Neuronal stem cell (in vitro differentiated cells): Measurements from ENCODE around the gene BCAR1.

Experiments used
- DNase-seq: peaks from one replicate; pipeline ENCODE4 v3.0.0-alpha.2; 2013; ENCODE audit warnings: low spot score
- H2AFZ ChIP-seq: one replicate; pipeline ENCODE4 v1.6.1; 2013; ENCODE audit warnings: mild to moderate bottlenecking, low read length, inconsistent platforms
- H2AK5ac ChIP-seq: 2 replicates; pipeline ENCODE4 v1.6.1; 2013; ENCODE audit warnings: low read depth, mild to moderate bottlenecking, inconsistent platforms, low read length, moderate library complexity, mixed read lengths
- H2BK120ac ChIP-seq: 2 replicates; pipeline ENCODE4 v1.6.1; 2013; ENCODE audit warnings: low read depth, mild to moderate bottlenecking, inconsistent platforms, low read length, moderate library complexity, mixed read lengths
- H2BK12ac ChIP-seq: one replicate; pipeline ENCODE4 v1.6.1; 2013; ENCODE audit warnings: low read length, inconsistent platforms
- H2BK15ac ChIP-seq: 2 replicates; pipeline ENCODE4 v1.6.1; 2013; ENCODE audit warnings: mild to moderate bottlenecking, low read length, inconsistent platforms, mixed read lengths
- H2BK5ac ChIP-seq: one replicate; pipeline ENCODE4 v1.6.1; 2013; ENCODE audit warnings: inconsistent platforms, mild to moderate bottlenecking, low read length, moderate library complexity
- H3K14ac ChIP-seq: one replicate; pipeline ENCODE4 v1.6.1; 2013; ENCODE audit warnings: low read length, inconsistent platforms
- H3K18ac ChIP-seq: 2 replicates; pipeline ENCODE4 v1.6.1; 2013; ENCODE audit warnings: low read length, inconsistent platforms
- H3K23ac ChIP-seq: 2 replicates; pipeline ENCODE4 v1.6.1; 2013; ENCODE audit warnings: low read depth, mild to moderate bottlenecking, mixed read lengths, low read length, inconsistent platforms; ENCODE audit not compliant: poor library complexity
- H3K27ac ChIP-seq: replicated peaks from 3 replicates; pipeline ENCODE4 v1.5.1; 2013; ENCODE audit warnings: low read length, inconsistent platforms
- H3K27me3 ChIP-seq, 3 experiments: 2 replicates each; pipeline ENCODE4 v1.6.1; 2013; ENCODE audit warnings: low read length in 3 of 3, mild to moderate bottlenecking in 2 of 3, inconsistent platforms in 1 of 3, low read depth in 1 of 3, mixed read lengths in 1 of 3, moderate library complexity in 1 of 3; ENCODE audit not compliant: control insufficient read depth in 3 of 3, insufficient read depth in 3 of 3
- H3K36me3 ChIP-seq, 2 donors: replicated peaks in 1 of 2; 2 replicates each; pipeline ENCODE4 v1.6.1; 2013; ENCODE audit warnings: low read length in 2 of 2; ENCODE audit not compliant: control insufficient read depth in 2 of 2, insufficient read depth in 2 of 2
- H3K4ac ChIP-seq: 2 replicates; pipeline ENCODE4 v1.6.1; 2013; ENCODE audit warnings: inconsistent platforms, mild to moderate bottlenecking, low read length, moderate library complexity
- H3K4me1 ChIP-seq, 2 donors: 1 replicate in 1 of 2; 2 replicates in 1 of 2; pipeline ENCODE4 v1.6.1; 2013; ENCODE audit warnings: low read length in 2 of 2, low read depth in 1 of 2; ENCODE audit not compliant: control insufficient read depth in 2 of 2, insufficient read depth in 1 of 2
- H3K4me2 ChIP-seq: one replicate; pipeline ENCODE4 v1.6.1; 2013; ENCODE audit warnings: mild to moderate bottlenecking, low read length, inconsistent platforms; ENCODE audit not compliant: insufficient read depth, poor library complexity, severe bottlenecking
- H3K4me3 ChIP-seq, 2 donors: 2 replicates each; pipeline ENCODE4 v1.5.1; 2013; ENCODE audit warnings: low read length in 2 of 2, mild to moderate bottlenecking in 2 of 2, inconsistent platforms in 1 of 2, moderate library complexity in 1 of 2
- H3K79me1 ChIP-seq: one replicate; pipeline ENCODE4 v1.6.1; 2013; ENCODE audit warnings: low read depth, mild to moderate bottlenecking, inconsistent platforms, low read length, moderate library complexity
- H3K9ac ChIP-seq: one replicate; pipeline ENCODE4 v1.6.1; 2013; ENCODE audit warnings: mild to moderate bottlenecking, low read depth, low read length, inconsistent platforms; ENCODE audit not compliant: poor library complexity
- H3K9me3 ChIP-seq, 2 donors: replicated peaks in 1 of 2; 2 replicates each; pipeline versions ENCODE3 to v1.6.1; 2013; ENCODE audit warnings: low read length in 2 of 2, mild to moderate bottlenecking in 2 of 2, inconsistent platforms in 1 of 2, low read depth in 1 of 2, mixed read lengths in 1 of 2, moderate library complexity in 1 of 2; ENCODE audit not compliant: control insufficient read depth in 2 of 2, insufficient read depth in 1 of 2
- H4K8ac ChIP-seq: one replicate; pipeline ENCODE4 v1.6.1; 2013; ENCODE audit warnings: low read depth, mild to moderate bottlenecking, inconsistent platforms, low read length, moderate library complexity
- H4K91ac ChIP-seq: one replicate; pipeline ENCODE4 v1.6.1; 2013; ENCODE audit warnings: low read length, low read depth, mild to moderate bottlenecking, inconsistent platforms; ENCODE audit not compliant: poor library complexity
- WGBS, 2 donors: extraction: QIAGEN DNeasy Blood & Tissue Kit; methylation state at CpG; one replicate each; pipeline ENCODE4 v1.1.7; 2013; ENCODE audit warnings: missing lambda C conversion rate in 2 of 2, mixed read lengths in 1 of 2; ENCODE audit not compliant: insufficient read length in 2 of 2, insufficient replicate concordance in 1 of 2; ENCODE audit errors: extremely low coverage in 2 of 2; 5-methylcytosine and 5-hydroxymethylcytosine counted together

The BCAR1 gene

GRCh38 chr16:75264457-75264998 lies 13.1 kb upstream of the BCAR1 start:
- Histone ChIP-seq H2AK5ac (peak overlapping the region; percentile 12), H3K14ac (no peak overlapping the region), H4K91ac (no peak overlapping the region), H3K9me3 (no peaks in the 10 kb centered on the region), H2AFZ (no peak overlapping the region), H3K18ac (no peak overlapping the region), H3K23ac (peak overlapping the region; percentile 80), H2BK5ac (no peak overlapping the region), H2BK120ac (no peak overlapping the region), H3K27me3 (no peaks in the 10 kb centered on the region), H2BK15ac (no peak overlapping the region), H3K27ac (no peak overlapping the region), H3K9ac (peak overlapping the region; percentile 92), H3K79me1 (peaks cover 35% of the 10 kb centered on the region), H3K4ac (no peak overlapping the region), H4K8ac (no peak overlapping the region), H3K4me2 (peak overlapping the region; percentile 67), H3K4me1 (peaks cover 21 to 40% of the 10 kb centered on the region in 2 donors), H3K36me3 (peaks cover 2 to 38% of the 10 kb centered on the region in 2 donors), H3K4me3 (peak overlapping the region; percentile 93 to 97), H2BK12ac (no peak overlapping the region)
- no CpG with 5 or more reads among the region's 14 CpGs for WGBS, 2 donors
- no peak for DNase-seq

DNA sequence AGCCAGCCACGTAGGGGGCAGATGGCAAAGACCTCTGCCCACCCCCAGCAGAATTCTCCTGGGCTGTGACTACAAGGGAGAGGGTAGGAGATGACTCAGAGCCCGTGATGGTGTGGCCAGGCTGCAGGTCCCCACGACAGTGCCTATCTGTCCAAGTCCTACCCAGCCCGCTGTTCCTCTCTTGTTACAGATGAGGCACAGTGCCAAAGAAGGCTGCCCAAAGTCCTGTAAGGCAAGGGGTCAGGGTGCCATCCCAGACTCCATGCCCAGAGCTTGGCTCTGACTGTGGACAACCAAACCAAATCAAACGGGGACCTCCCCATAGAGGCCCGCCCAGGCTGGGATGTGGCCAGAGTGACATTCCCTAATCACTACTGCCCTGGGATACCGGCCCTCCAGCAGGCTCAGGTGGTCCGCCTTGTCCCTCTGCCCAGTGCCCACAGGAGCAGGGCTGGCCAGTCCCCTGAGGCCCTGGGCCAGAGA lies 12.6 kb upstream of the BCAR1 start:
- H3K27ac ChIP-seq, result no peak overlapping the region
- H2AK5ac ChIP-seq, result no peak overlapping the region
- H2BK120ac ChIP-seq, result no peak overlapping the region
- peaks cover 21 to 40% of the 10 kb centered on the region in 2 donors for H3K4me1 ChIP-seq
- peak overlapping the region; percentile 66 for H2BK5ac ChIP-seq
- H3K23ac ChIP-seq, result no peak overlapping the region
- no peak overlapping the region for H2BK15ac ChIP-seq
- H2AFZ ChIP-seq, result no peak overlapping the region
- no peak overlapping the region for H3K9ac ChIP-seq
- no peaks in the 10 kb centered on the region for H3K27me3 ChIP-seq
- peaks cover 2 to 41% of the 10 kb centered on the region in 2 donors for H3K36me3 ChIP-seq
- peaks cover 38% of the 10 kb centered on the region for H3K79me1 ChIP-seq
- H3K4me2 ChIP-seq, result no peak overlapping the region
- H3K18ac ChIP-seq, result no peak overlapping the region
- H4K8ac ChIP-seq, result no peak overlapping the region
- no peak for DNase-seq
- no peak overlapping the region for H4K91ac ChIP-seq
- no peak overlapping the region for H2BK12ac ChIP-seq
- peak overlapping the region; percentile 32 to 93 for H3K4me3 ChIP-seq
- H3K9me3 ChIP-seq, result no peaks in the 10 kb centered on the region
- H3K14ac ChIP-seq, result no peak overlapping the region
- WGBS, 2 donors, result no CpG with 5 or more reads among the region's 8 CpGs
- H3K4ac ChIP-seq, result no peak overlapping the region

GRCh38 chr16:75263291-75263962 lies 12.0 kb upstream of the BCAR1 start:
- Histone ChIP-seq H2BK15ac (no peak overlapping the region), H3K23ac (no peak overlapping the region), H3K9me3 (no peaks in the 10 kb centered on the region), H2BK120ac (no peak overlapping the region), H3K4ac (no peak overlapping the region), H3K79me1 (peaks cover 38% of the 10 kb centered on the region), H4K8ac (no peak overlapping the region), H3K27ac (no peak overlapping the region), H3K18ac (no peak overlapping the region), H2AFZ (no peak overlapping the region), H3K4me3 (no peak overlapping the region), H3K4me2 (no peak overlapping the region), H3K4me1 (peaks cover 21 to 41% of the 10 kb centered on the region in 2 donors), H2BK12ac (no peak overlapping the region), H3K14ac (no peak overlapping the region), H3K9ac (peak overlapping the region; percentile 30), H3K36me3 (peaks cover 2 to 45% of the 10 kb centered on the region in 2 donors), H2AK5ac (no peak overlapping the region), H2BK5ac (peak overlapping the region; percentile 66), H4K91ac (no peak overlapping the region), H3K27me3 (no peaks in the 10 kb centered on the region)
- no CpG with 5 or more reads among the region's 14 CpGs for WGBS, 2 donors
- DNase-seq, result no peak

DNA sequence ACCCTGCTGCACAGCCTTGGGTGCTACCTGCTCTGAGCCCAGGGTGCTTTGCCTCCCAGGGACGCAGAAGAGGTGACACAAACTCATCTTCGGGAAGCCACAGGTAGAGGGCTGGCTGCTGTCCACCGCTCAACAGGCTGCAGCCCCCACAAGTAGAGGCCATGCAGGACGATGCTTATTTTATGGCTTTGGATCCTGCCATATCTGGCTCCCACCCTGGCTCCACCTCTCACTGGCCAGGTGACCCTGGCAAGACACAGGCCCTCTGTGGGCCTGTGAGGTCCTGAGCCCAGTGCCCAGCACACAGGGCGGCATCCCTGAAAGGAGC lies 11.3 kb upstream of the BCAR1 start:
- Histone ChIP-seq H3K27ac (no peak overlapping the region), H2BK5ac (peak overlapping the region; percentile 59), H2AK5ac (peak overlapping the region; percentile 34), H3K4ac (no peak overlapping the region), H3K4me2 (no peak overlapping the region), H2BK15ac (no peak overlapping the region), H3K4me3 (no peak overlapping the region), H3K9ac (no peak overlapping the region), H3K18ac (no peak overlapping the region), H3K79me1 (peaks cover 43% of the 10 kb centered on the region), H3K36me3 (peaks cover 2 to 48% of the 10 kb centered on the region in 2 donors), H2AFZ (no peak overlapping the region), H4K91ac (no peak overlapping the region), H3K14ac (no peak overlapping the region), H3K23ac (peak overlapping the region; percentile 94), H4K8ac (no peak overlapping the region), H3K4me1 (peaks cover 21 to 48% of the 10 kb centered on the region in 2 donors), H3K9me3 (no peaks in the 10 kb centered on the region), H2BK12ac (no peak overlapping the region), H3K27me3 (no peaks in the 10 kb centered on the region), H2BK120ac (no peak overlapping the region)
- DNase-seq, result no peak
- WGBS, 2 donors, result no CpG with 5 or more reads among the region's 5 CpGs
